Ovary (tissue), 3 donors: ENCODE results near the gene FAM20C.

Experiments used
- EP300 ChIP-seq: sonication (generic); formaldehyde crosslinking; IDR thresholded peaks from one replicate; pipeline ENCODE4 v1.6.1; 2017; ENCODE audit warnings: antibody characterized with exemption
- POLR2A ChIP-seq: fragments of 450-650 bp; IDR thresholded peaks from one replicate; pipeline ENCODE4 v1.6.1; 2017; ENCODE audit warnings: antibody characterized with exemption, mild to moderate bottlenecking, moderate library complexity
- TF ChIP-seq, protein P1 (sequence below), 3 donors: fragments of 450-650 bp in 2 of 3; fragments of 200-600 bp in 1 of 3; IDR thresholded peaks; one replicate each; pipeline versions ENCODE4 v1.5.1 to v1.8.0; 2016 to 2022; ENCODE audit warnings: antibody characterized with exemption in 3 of 3, mild to moderate bottlenecking in 1 of 3
- donor health status: DM: no; HTN: no; CAD: no.

GRCh38 chr7:167976-168791, 24.2 kb upstream of the FAM20C start:
- TF ChIP-seq, protein P1, sequence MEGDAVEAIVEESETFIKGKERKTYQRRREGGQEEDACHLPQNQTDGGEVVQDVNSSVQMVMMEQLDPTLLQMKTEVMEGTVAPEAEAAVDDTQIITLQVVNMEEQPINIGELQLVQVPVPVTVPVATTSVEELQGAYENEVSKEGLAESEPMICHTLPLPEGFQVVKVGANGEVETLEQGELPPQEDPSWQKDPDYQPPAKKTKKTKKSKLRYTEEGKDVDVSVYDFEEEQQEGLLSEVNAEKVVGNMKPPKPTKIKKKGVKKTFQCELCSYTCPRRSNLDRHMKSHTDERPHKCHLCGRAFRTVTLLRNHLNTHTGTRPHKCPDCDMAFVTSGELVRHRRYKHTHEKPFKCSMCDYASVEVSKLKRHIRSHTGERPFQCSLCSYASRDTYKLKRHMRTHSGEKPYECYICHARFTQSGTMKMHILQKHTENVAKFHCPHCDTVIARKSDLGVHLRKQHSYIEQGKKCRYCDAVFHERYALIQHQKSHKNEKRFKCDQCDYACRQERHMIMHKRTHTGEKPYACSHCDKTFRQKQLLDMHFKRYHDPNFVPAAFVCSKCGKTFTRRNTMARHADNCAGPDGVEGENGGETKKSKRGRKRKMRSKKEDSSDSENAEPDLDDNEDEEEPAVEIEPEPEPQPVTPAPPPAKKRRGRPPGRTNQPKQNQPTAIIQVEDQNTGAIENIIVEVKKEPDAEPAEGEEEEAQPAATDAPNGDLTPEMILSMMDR (IDR thresholded peaks at IDR 0.05): no peak
- TF ChIP-seq POLR2A (no peak), EP300 (no peak)
